Cardiac muscle cell (in vitro differentiated cells and primary cell): Measurements from ENCODE around the gene COPS9. TPM values are rescaled to one million over a fixed set of nuclear protein-coding genes. Genes with fewer than 3 reads are reported as not detected.

ENCODE experiments used
- DNase-seq, 2 donors: peaks; one replicate each; pipeline versions ENCODE4 v3.0.0 to v3.0.0-alpha.2; 2010 to 2017; ENCODE audit warnings: low read depth in 1 of 2, low spot score in 1 of 2
- H3K27ac ChIP-seq: fragments of 200-600 bp; sonication (generic); 2 replicates; pipeline ENCODE4 v1.5.1; 2016
- H3K27me3 ChIP-seq: fragments of 200-600 bp; sonication (generic); 2 replicates; pipeline ENCODE4 v1.6.0; 2016; ENCODE audit warnings: control low read depth
- H3K36me3 ChIP-seq: fragments of 200-600 bp; sonication (generic); 2 replicates; pipeline ENCODE4 v1.5.1; 2016; ENCODE audit warnings: control low read depth
- H3K4me1 ChIP-seq: fragments of 200-600 bp; sonication (generic); 2 replicates; pipeline ENCODE4 v1.8.1; 2017; ENCODE audit warnings: low read depth, mild to moderate bottlenecking, mixed run types
- H3K4me3 ChIP-seq: fragments of 200-600 bp; sonication (generic); 2 replicates; pipeline ENCODE4 v1.5.1; 2016; ENCODE audit warnings: mild to moderate bottlenecking
- H3K9me3 ChIP-seq: fragments of 200-600 bp; sonication (generic); 2 replicates; pipeline ENCODE4 v1.5.1; 2017; ENCODE audit warnings: low read depth, mild to moderate bottlenecking, control low read depth
- CTCF ChIP-seq: IDR thresholded peaks from 2 replicates; pipeline ENCODE4 v1.5.1; 2012; ENCODE audit warnings: low read depth, mild to moderate bottlenecking, low read length
- polyA plus RNA-seq: library from polyadenylated mRNA; unstranded; fragments of >200 nt; fragmentation: Nextera tagmentation; extraction: Ambion mirVana; gene quantifications from 2 replicates; pipeline ENCODE4 v1.2.1, GENCODE V29; 2016
- total RNA-seq: library from RNA; depleted of rRNA; stranded (reverse); fragments of >200 nt; gene quantifications from 2 replicates; pipeline ENCODE4 v1.2.3, GENCODE V29; 2016

Gene COPS9
- total and polyA plus RNA-seq, 2 experiments from 2014 or later, result 111 to 321 TPM

GRCh38 chr2:240151477-240152031 is 15.4 kb upstream of the COPS9 start:
- no peak for TF ChIP-seq CTCF
- Histone ChIP-seq H3K9me3 (no peaks in the 10 kb centered on the region), H3K36me3 (no peaks in the 10 kb centered on the region), H3K27ac (no peak overlapping the region), H3K4me1 (no peaks in the 10 kb centered on the region), H3K4me3 (no peak overlapping the region), H3K27me3 (no peaks in the 10 kb centered on the region)
- no peak for DNase-seq

- Histone ChIP-seq H3K27ac (no peak overlapping the region), H3K36me3 (no peaks in the 10 kb centered on the region), H3K4me1 (no peaks in the 10 kb centered on the region), H3K9me3 (no peaks in the 10 kb centered on the region), H3K4me3 (no peak overlapping the region), H3K27me3 (no peaks in the 10 kb centered on the region)
- TF ChIP-seq CTCF, result peak; percentile 86
- peak; percentile 12 to 44 for DNase-seq
These were observed 14.1 kb upstream of the COPS9 start for GRCh38 chr2:240149943-240150784.

- no peak overlapping the region for H3K4me3 ChIP-seq
- H3K9me3 ChIP-seq, result no peaks in the 10 kb centered on the region
- no peaks in the 10 kb centered on the region for H3K27me3 ChIP-seq
- DNase-seq, result no peak
- no peaks in the 10 kb centered on the region for H3K4me1 ChIP-seq
- H3K27ac ChIP-seq, result no peak overlapping the region
- H3K36me3 ChIP-seq, result no peaks in the 10 kb centered on the region
- no peak for TF ChIP-seq CTCF
These were observed 11.9 kb upstream of the COPS9 start for GRCh38 chr2:240147911-240148587.

- DNase-seq, result no peak
- H3K36me3 ChIP-seq, result no peaks in the 10 kb centered on the region
- no peaks in the 10 kb centered on the region for H3K4me1 ChIP-seq
- no peak overlapping the region for H3K27ac ChIP-seq
- H3K4me3 ChIP-seq, result no peak overlapping the region
- H3K9me3 ChIP-seq, result no peaks in the 10 kb centered on the region
- H3K27me3 ChIP-seq, result no peaks in the 10 kb centered on the region
- no peak for TF ChIP-seq CTCF
These were observed 11.3 kb upstream of the COPS9 start for GRCh38 chr2:240147382-240147781.

- Histone ChIP-seq H3K9me3 (no peaks in the 10 kb centered on the region), H3K27ac (no peak overlapping the region), H3K4me1 (no peaks in the 10 kb centered on the region), H3K27me3 (no peaks in the 10 kb centered on the region), H3K4me3 (no peak overlapping the region), H3K36me3 (no peaks in the 10 kb centered on the region)
- no peak for TF ChIP-seq CTCF
- no peak for DNase-seq
These were observed 10.6 kb upstream of the COPS9 start for GRCh38 chr2:240146627-240147278.
